Astrocyte (in vitro differentiated cells and primary cell): ENCODE measurements around the gene EGFR. TPM values are rescaled to one million over a fixed set of nuclear protein-coding genes. Genes with fewer than 3 reads are reported as not detected.

Source experiments
- DNase-seq: peaks from one replicate; pipeline ENCODE4 v3.0.0-alpha.2; 2010; ENCODE audit warnings: low read depth
- FAIRE-seq: peaks from 2 replicates; lab custom pipeline; 2011; peaks lifted over from hg19 to GRCh38; lab: Jason Lieb, UNC
- H2AFZ ChIP-seq: 2 replicates; pipeline ENCODE4 v1.6.0; 2012; ENCODE audit warnings: low read depth, low read length, inconsistent platforms
- H3K27ac ChIP-seq: 2 replicates; pipeline ENCODE4 v1.5.1; 2011; ENCODE audit warnings: low read depth, low read length, inconsistent platforms
- H3K27me3 ChIP-seq: 2 replicates; pipeline ENCODE4 v1.6.0; 2011; ENCODE audit warnings: low read length, inconsistent platforms; ENCODE audit not compliant: insufficient read depth
- H3K36me3 ChIP-seq: 2 replicates; pipeline ENCODE4 v1.5.1; 2011; ENCODE audit warnings: low read length, inconsistent platforms; ENCODE audit not compliant: insufficient read depth
- H3K4me1 ChIP-seq: 2 replicates; pipeline ENCODE4 v1.5.1; 2011; ENCODE audit warnings: low read length, inconsistent platforms; ENCODE audit not compliant: insufficient read depth
- H3K4me2 ChIP-seq: 2 replicates; pipeline ENCODE4 v1.6.0; 2012; ENCODE audit warnings: low read length, inconsistent platforms
- H3K4me3 ChIP-seq: 2 replicates; pipeline ENCODE4 v1.5.1; 2011; ENCODE audit warnings: low read depth, mild to moderate bottlenecking, low read length, inconsistent platforms; ENCODE audit not compliant: insufficient read depth
- H3K79me2 ChIP-seq: 2 replicates; pipeline ENCODE4 v1.6.0; 2012; ENCODE audit warnings: mild to moderate bottlenecking, low read length, inconsistent platforms; ENCODE audit not compliant: insufficient read depth
- H3K9ac ChIP-seq: 2 replicates; pipeline ENCODE4 v1.6.0; 2012; ENCODE audit warnings: mild to moderate bottlenecking, low read length, inconsistent platforms
- H3K9me3 ChIP-seq: 2 replicates; pipeline ENCODE4 v1.5.1; 2012; ENCODE audit warnings: low read depth, mild to moderate bottlenecking, low read length, inconsistent platforms; ENCODE audit not compliant: insufficient read depth
- H4K20me1 ChIP-seq: 2 replicates; pipeline ENCODE4 v1.6.0; 2012; ENCODE audit warnings: low read length, inconsistent platforms; ENCODE audit not compliant: insufficient read depth
- H3K27ac Mint-ChIP-seq: one replicate; pipeline ENCODE4 v1.8.0; 2021; ENCODE audit warnings: mild to moderate bottlenecking, mixed read lengths; ENCODE audit not compliant: unreplicated experiment
- H3K27me3 Mint-ChIP-seq: one replicate; pipeline ENCODE4 v1.8.0; 2021; ENCODE audit warnings: low read depth, mixed read lengths; ENCODE audit not compliant: unreplicated experiment
- H3K36me3 Mint-ChIP-seq: one replicate; pipeline ENCODE4 v1.8.0; 2021; ENCODE audit warnings: low read depth, mixed read lengths; ENCODE audit not compliant: unreplicated experiment
- H3K4me1 Mint-ChIP-seq: one replicate; pipeline ENCODE4 v1.8.0; 2021; ENCODE audit warnings: low read depth, mixed read lengths; ENCODE audit not compliant: unreplicated experiment
- H3K4me3 Mint-ChIP-seq: one replicate; pipeline ENCODE4 v1.8.0; 2021; ENCODE audit warnings: mild to moderate bottlenecking, moderate library complexity, mixed read lengths; ENCODE audit not compliant: unreplicated experiment
- H3K9me3 Mint-ChIP-seq: one replicate; pipeline ENCODE4 v1.8.0; 2021; ENCODE audit warnings: mild to moderate bottlenecking, mixed read lengths; ENCODE audit not compliant: unreplicated experiment
- CTCF ChIP-seq: IDR thresholded peaks from 2 replicates; pipeline ENCODE4 v1.5.1; 2011; ENCODE audit warnings: low read depth, mild to moderate bottlenecking, inconsistent platforms, low read length, moderate library complexity; ENCODE audit not compliant: insufficient read depth
- EZH2 ChIP-seq: IDR thresholded peaks from 2 replicates; pipeline ENCODE4 v1.6.1; 2012; ENCODE audit warnings: mild to moderate bottlenecking, low read length, inconsistent platforms; ENCODE audit not compliant: insufficient read depth
- total RNA-seq: library from RNA; stranded (reverse); gene quantifications from 2 replicates; pipeline ENCODE4 v1.2.1, GENCODE V29; 2021

EGFR gene
- total RNA-seq, 1 donor from 2014 or later, result 27.3 TPM

GRCh38 chr7:54987772-54988171 lies 31.0 kb upstream of the EGFR start:
- peaks cover 2% of the 10 kb centered on the region for H3K27me3 Mint-ChIP-seq
- peaks cover 9% of the 10 kb centered on the region for H3K4me1 Mint-ChIP-seq
- FAIRE-seq, result no peak
- Histone ChIP-seq H3K4me3 (no peak overlapping the region), H3K4me1 (peaks cover 8% of the 10 kb centered on the region), H2AFZ (no peak overlapping the region), H3K27ac (no peak overlapping the region), H3K4me2 (no peak overlapping the region), H3K9ac (no peak overlapping the region), H3K27me3 (no peaks in the 10 kb centered on the region), H3K79me2 (no peaks in the 10 kb centered on the region), H4K20me1 (no peaks in the 10 kb centered on the region), H3K9me3 (peaks cover 5% of the 10 kb centered on the region), H3K36me3 (no peaks in the 10 kb centered on the region)
- no peaks in the 10 kb centered on the region for H3K36me3 Mint-ChIP-seq
- no peak for DNase-seq
- no peak overlapping the region for H3K4me3 Mint-ChIP-seq
- TF ChIP-seq EZH2 (no peak), CTCF (no peak)
- no peak overlapping the region for H3K27ac Mint-ChIP-seq
- H3K9me3 Mint-ChIP-seq, result no peaks in the 10 kb centered on the region

- H2AFZ ChIP-seq, result no peak overlapping the region
- TF ChIP-seq EZH2 (no peak), CTCF (no peak)
- DNase-seq (no peak), FAIRE-seq (no peak)
- no peak overlapping the region for H3K27ac ChIP-seq
- H3K27me3 ChIP-seq, result no peaks in the 10 kb centered on the region
- Mint-ChIP-seq H3K27ac (no peak overlapping the region), H3K4me3 (no peak overlapping the region), H3K27me3 (peaks cover 2% of the 10 kb centered on the region), H3K4me1 (peaks cover 9% of the 10 kb centered on the region), H3K36me3 (no peaks in the 10 kb centered on the region), H3K9me3 (no peaks in the 10 kb centered on the region)
- no peaks in the 10 kb centered on the region for H3K79me2 ChIP-seq
- H3K36me3 ChIP-seq, result no peaks in the 10 kb centered on the region
- H3K4me3 ChIP-seq, result no peak overlapping the region
- peaks cover 5% of the 10 kb centered on the region for H3K9me3 ChIP-seq
- no peaks in the 10 kb centered on the region for H4K20me1 ChIP-seq
- peaks cover 8% of the 10 kb centered on the region for H3K4me1 ChIP-seq
- no peak overlapping the region for H3K9ac ChIP-seq
- no peak overlapping the region for H3K4me2 ChIP-seq
These were observed 30.3 kb upstream of the EGFR start for GRCh38 chr7:54988516-54988915.

- H3K4me1 Mint-ChIP-seq, result peaks cover 9% of the 10 kb centered on the region
- Histone ChIP-seq H3K9me3 (peaks cover 5% of the 10 kb centered on the region), H3K36me3 (no peaks in the 10 kb centered on the region), H3K27ac (no peak overlapping the region), H3K9ac (no peak overlapping the region), H2AFZ (no peak overlapping the region), H3K79me2 (no peaks in the 10 kb centered on the region), H3K27me3 (no peaks in the 10 kb centered on the region), H3K4me2 (no peak overlapping the region), H3K4me3 (no peak overlapping the region), H3K4me1 (peaks cover 8% of the 10 kb centered on the region), H4K20me1 (no peaks in the 10 kb centered on the region)
- TF ChIP-seq EZH2 (no peak), CTCF (no peak)
- no peaks in the 10 kb centered on the region for H3K36me3 Mint-ChIP-seq
- peaks cover 2% of the 10 kb centered on the region for H3K27me3 Mint-ChIP-seq
- no peaks in the 10 kb centered on the region for H3K9me3 Mint-ChIP-seq
- DNase-seq (no peak), FAIRE-seq (no peak)
- no peak overlapping the region for H3K27ac Mint-ChIP-seq
- no peak overlapping the region for H3K4me3 Mint-ChIP-seq
These were observed 29.2 kb upstream of the EGFR start for GRCh38 chr7:54989453-54990225.
